Measurements from ENCODE around the gene KRTAP9-4.
"Not testable (repeated sequence)": the region's sequence is repeated elsewhere in the genome, so short reads cannot be mapped to it uniquely, and the experiment has no call there.

KRTAP9-4 gene, protein sequence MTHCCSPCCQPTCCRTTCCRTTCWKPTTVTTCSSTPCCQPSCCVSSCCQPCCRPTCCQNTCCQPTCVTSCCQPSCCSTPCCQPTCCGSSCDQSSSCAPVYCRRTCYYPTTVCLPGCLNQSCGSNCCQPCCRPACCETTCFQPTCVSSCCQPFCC

DNA sequence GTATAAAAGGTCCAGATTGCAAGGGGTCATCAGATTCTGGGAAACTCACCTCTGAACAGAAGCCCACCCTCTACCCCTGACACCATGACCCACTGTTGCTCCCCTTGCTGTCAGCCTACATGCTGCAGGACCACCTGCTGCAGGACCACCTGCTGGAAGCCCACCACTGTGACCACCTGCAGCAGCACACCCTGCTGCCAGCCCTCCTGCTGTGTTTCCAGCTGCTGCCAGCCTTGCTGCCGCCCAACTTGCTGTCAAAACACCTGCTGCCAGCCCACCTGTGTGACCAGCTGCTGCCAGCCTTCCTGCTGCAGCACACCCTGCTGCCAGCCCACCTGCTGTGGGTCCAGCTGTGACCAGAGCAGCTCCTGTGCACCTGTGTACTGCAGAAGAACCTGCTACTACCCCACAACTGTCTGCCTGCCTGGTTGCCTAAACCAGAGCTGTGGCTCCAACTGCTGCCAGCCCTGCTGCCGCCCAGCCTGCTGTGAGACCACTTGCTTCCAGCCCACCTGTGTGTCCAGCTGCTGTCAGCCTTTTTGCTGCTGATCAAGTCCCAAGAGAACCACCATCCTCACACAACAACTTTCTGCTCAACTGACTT, at the start of gene KRTAP9-4:
Gene KRTAP9-4 (plus strand): TSS at position 51 of the 604 bp plus-strand sequence. CDS start 34 bp downstream, at position 85.
- not testable (repeated sequence) for H3K27ac ChIP-seq

DNA sequence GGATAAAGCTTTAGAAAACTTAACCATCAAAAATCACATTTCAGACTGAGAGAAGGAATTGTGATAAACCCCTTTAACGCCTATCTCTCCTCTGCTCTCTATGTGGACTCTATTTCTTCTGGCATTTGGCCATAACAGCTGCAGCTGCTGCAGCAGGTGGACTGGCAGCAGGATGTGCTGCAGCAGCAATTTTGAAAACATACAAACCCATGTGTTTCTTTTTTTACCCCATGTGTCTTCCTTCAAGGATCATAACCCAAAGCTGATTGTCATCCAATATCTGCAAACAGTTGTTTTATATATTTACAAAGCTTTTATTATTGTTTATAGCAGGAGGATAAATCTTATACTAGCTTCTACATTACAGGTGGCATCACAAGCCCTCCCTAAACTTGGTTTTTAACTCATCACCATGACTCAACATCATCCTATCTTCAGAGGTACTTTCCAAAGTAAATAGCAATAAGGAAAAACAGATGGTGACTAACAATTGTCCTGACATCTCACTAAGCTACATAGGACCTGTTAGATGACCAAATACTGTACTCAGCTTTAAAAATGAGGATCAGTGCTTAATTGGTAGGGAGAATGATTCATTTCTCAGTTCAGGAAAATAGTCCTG, 37.5 kb upstream of the KRTAP9-4 start:
- TF ChIP-seq, protein P1, sequence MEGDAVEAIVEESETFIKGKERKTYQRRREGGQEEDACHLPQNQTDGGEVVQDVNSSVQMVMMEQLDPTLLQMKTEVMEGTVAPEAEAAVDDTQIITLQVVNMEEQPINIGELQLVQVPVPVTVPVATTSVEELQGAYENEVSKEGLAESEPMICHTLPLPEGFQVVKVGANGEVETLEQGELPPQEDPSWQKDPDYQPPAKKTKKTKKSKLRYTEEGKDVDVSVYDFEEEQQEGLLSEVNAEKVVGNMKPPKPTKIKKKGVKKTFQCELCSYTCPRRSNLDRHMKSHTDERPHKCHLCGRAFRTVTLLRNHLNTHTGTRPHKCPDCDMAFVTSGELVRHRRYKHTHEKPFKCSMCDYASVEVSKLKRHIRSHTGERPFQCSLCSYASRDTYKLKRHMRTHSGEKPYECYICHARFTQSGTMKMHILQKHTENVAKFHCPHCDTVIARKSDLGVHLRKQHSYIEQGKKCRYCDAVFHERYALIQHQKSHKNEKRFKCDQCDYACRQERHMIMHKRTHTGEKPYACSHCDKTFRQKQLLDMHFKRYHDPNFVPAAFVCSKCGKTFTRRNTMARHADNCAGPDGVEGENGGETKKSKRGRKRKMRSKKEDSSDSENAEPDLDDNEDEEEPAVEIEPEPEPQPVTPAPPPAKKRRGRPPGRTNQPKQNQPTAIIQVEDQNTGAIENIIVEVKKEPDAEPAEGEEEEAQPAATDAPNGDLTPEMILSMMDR (conservative IDR thresholded peaks at IDR 0.05) = no peak
- H3K27ac ChIP-seq = no peak overlapping the region

DNA sequence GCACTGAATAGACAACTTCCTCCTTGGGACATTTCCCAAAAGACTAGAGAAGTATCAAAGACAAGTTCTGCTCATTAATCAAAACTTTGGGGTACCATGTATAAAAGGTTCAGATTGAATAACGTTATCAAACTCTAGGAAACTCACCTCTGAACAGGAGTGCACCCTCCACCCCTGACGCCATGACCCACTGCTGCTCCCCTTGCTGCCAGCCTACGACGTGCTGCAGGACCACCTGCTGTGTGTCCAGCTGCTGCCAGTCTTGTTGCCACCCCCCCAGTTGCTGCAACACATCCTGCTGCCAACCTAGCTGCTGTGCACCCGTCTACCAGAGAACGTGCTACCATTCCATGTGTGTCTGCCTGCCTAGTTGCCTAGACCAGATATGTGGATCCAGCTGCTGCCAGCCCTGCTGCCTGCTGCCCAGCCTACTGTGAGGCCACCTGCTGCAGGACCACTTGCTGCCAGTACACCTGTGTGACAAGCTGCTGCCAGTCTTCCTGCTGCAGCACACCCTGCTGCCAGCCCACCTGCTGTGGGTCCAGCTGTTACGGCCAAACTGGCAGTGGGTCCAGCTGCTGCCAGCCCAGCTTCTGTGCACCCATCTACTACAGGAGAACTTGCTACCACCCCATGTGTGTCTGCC, 36.8 kb upstream of the KRTAP9-4 start:
- H3K27ac ChIP-seq = no peak overlapping the region
- TF ChIP-seq, protein P1 (conservative IDR thresholded peaks at IDR 0.05) = no peak

DNA sequence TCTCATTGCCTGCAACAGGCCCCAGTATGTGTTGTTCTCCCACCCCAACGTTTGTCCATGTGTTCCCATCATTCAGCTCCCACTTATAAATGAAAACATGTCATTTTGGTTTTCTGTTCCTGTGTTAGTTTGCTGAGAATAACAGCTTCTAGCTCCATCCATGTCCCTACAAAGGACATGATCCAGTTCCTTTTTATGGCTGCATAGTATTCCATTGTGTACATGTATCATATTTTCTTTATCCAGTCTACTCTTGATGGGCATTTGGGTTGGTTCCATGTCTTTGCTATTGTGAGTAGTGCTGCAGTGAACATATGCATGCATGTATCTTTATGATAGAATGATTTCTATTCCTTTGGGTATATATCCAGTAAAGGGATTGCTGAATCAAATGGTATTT, 33.8 kb upstream of the KRTAP9-4 start:
- H3K27ac ChIP-seq = no peak overlapping the region
- TF ChIP-seq, protein P1 (conservative IDR thresholded peaks at IDR 0.05) = no peak

DNA sequence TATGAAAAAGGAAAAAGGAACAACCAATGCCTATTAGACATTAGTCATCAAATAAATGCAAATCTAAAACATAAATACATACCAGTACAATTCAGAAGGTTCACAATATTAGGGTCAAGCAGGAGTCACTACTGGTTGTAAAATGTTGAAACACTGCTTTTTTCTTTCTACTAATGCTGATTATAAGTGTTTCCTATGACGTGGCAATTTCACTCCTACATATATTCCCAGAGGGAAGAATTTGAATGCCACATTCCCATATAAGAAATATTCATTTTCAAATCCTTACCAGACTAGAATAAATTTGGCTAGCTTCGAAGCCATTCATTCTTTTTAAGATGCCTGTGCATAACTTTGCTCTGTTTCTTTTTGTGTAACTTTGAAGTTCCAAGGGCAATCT, 25.7 kb upstream of the KRTAP9-4 start:
- no peak overlapping the region for H3K27ac ChIP-seq
- TF ChIP-seq, protein P1 (conservative IDR thresholded peaks at IDR 0.05) = no peak

- TF ChIP-seq, protein P1 (conservative IDR thresholded peaks at IDR 0.05) = no peak
- no peak overlapping the region for H3K27ac ChIP-seq
Measured at GRCh38 chr17:41226051-41226450, 23.4 kb upstream of the KRTAP9-4 start.

- not testable (repeated sequence) for H3K27ac ChIP-seq
Measured at GRCh38 chr17:41226598-41227095, 22.8 kb upstream of the KRTAP9-4 start, which contains the start of gene KRTAP9-2. TSS of gene KRTAP9-2 (plus strand) at chr17:41226648. CDS start at chr17:41226655, 7 bp downstream.

DNA sequence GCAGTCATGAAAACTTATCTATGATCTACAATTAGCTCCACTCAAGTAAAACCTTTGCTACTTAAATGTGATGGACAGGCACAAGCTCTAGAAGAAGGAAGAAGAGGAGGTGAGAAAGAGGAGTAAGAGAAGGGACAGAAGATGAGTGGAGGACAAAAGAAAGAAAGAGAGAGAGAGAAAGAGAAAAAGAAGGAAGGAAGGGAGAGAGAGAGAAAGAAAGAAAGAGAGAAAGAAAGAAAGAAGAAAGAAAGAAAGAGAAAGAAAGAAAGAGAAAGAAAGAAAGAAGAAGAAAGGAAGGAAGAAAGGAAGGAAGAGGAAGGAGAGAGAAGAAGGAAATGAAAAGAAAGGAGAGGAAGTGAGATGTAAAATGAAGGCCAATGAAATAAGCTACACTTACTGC, 19.4 kb upstream of the KRTAP9-4 start:
- H3K27ac ChIP-seq = no peak overlapping the region
- TF ChIP-seq, protein P1 (conservative IDR thresholded peaks at IDR 0.05) = no peak

All from VCaP (cell line).